Karpas-422 (cell line): ENCODE measurements around the gene CEP112. TPM values are rescaled to one million over a fixed set of nuclear protein-coding genes. Genes with fewer than 3 reads are reported as not detected.

Source experiments
- DNase-seq: peaks from one replicate; pipeline ENCODE4 v3.0.0-alpha.2; 2015
- H2AFZ ChIP-seq: fragments of 200-600 bp; sonication (generic); 2 replicates; pipeline ENCODE4 v1.6.1; 2014; ENCODE audit warnings: antibody characterized with exemption, low read length, mixed read lengths
- H3K27ac ChIP-seq: fragments of 200-600 bp; sonication (generic); 2 replicates; pipeline ENCODE4 v1.5.1; 2014; ENCODE audit warnings: mild to moderate bottlenecking, low read length, moderate library complexity
- H3K27me3 ChIP-seq: fragments of 200-600 bp; sonication (generic); 2 replicates; pipeline ENCODE4 v1.6.1; 2014; ENCODE audit warnings: low read length, mixed read lengths
- H3K36me3 ChIP-seq: fragments of 200-600 bp; sonication (generic); 2 replicates; pipeline ENCODE4 v1.6.1; 2014; ENCODE audit warnings: low read length, mixed read lengths; ENCODE audit not compliant: insufficient read depth
- H3K4me1 ChIP-seq: fragments of 200-600 bp; sonication (generic); 2 replicates; pipeline ENCODE4 v1.6.1; 2014; ENCODE audit warnings: mild to moderate bottlenecking, low read length, mixed read lengths
- H3K4me2 ChIP-seq: fragments of 200-600 bp; sonication (generic); 2 replicates; pipeline ENCODE4 v1.6.1; 2014; ENCODE audit warnings: low read length, low read depth, mild to moderate bottlenecking; ENCODE audit not compliant: poor library complexity, severe bottlenecking
- H3K4me3 ChIP-seq: fragments of 200-600 bp; sonication (generic); 2 replicates; pipeline ENCODE4 v1.5.1; 2014; ENCODE audit warnings: mild to moderate bottlenecking, antibody characterized with exemption, low read length, mixed read lengths
- H3K79me2 ChIP-seq: fragments of 200-600 bp; sonication (generic); 2 replicates; pipeline ENCODE4 v1.6.1; 2014; ENCODE audit warnings: mild to moderate bottlenecking, low read length, mixed read lengths
- H3K9ac ChIP-seq: fragments of 200-600 bp; sonication (generic); 2 replicates; pipeline ENCODE4 v1.6.0; 2014; ENCODE audit warnings: low read length
- H3K9me2 ChIP-seq: fragments of 200-600 bp; sonication (generic), shearing (Covaris generic); replicated peaks from 2 replicates; pipeline ENCODE4 v1.6.0; 2014; ENCODE audit warnings: mild to moderate bottlenecking, low read length, moderate library complexity; ENCODE audit not compliant: insufficient read depth
- H3K9me3 ChIP-seq: fragments of 300-700, 200-600 bp; sonication (generic); 2 replicates; pipeline ENCODE4 v1.6.1; 2014; ENCODE audit warnings: low read length, mixed read lengths
- H4K20me1 ChIP-seq: fragments of 200-600 bp; sonication (generic); 2 replicates; pipeline ENCODE4 v1.6.1; 2014; ENCODE audit warnings: mild to moderate bottlenecking, antibody characterized with exemption, low read length, low read depth; ENCODE audit not compliant: insufficient read depth
- total RNA-seq: library from RNA; depleted of rRNA; stranded (reverse); fragments of >200 nt; shearing (Covaris generic); gene quantifications from 2 replicates; pipeline ENCODE4 v1.2.3, GENCODE V29; 2014; ENCODE audit warnings: low replicate concordance

CEP112 gene
- total RNA-seq, 1 experiment from 2014 or later: not detected

DNA sequence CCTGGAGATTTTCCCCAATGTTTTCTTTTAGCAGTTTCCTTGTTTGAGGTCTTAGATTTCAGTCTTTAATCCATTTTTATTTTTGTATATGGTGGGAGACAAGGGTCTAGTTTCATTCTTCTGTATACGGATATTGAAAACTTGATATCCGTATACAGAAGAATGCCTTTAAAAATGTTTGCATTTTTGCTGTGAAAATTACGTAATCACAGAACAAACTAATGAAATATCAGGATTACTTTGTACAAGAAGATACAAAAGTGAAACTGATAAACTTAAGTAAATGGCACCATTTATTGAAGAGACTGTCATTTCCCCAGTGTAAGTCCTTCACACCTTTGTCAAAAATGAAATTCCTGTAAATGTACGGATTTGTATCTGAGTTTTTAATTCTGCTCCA lies 13.3 kb downstream of the CEP112 start:
- Histone ChIP-seq H3K79me2 (no peaks in the 10 kb centered on the region), H3K36me3 (no peaks in the 10 kb centered on the region), H3K4me3 (no peak overlapping the region), H3K4me1 (no peaks in the 10 kb centered on the region), H3K9ac (no peak overlapping the region), H3K9me2 (no peaks in the 10 kb centered on the region), H3K9me3 (no peaks in the 10 kb centered on the region), H4K20me1 (no peaks in the 10 kb centered on the region), H3K27ac (no peak overlapping the region), H3K27me3 (no peaks in the 10 kb centered on the region), H3K4me2 (no peak overlapping the region), H2AFZ (no peak overlapping the region)
- no peak for DNase-seq

DNA sequence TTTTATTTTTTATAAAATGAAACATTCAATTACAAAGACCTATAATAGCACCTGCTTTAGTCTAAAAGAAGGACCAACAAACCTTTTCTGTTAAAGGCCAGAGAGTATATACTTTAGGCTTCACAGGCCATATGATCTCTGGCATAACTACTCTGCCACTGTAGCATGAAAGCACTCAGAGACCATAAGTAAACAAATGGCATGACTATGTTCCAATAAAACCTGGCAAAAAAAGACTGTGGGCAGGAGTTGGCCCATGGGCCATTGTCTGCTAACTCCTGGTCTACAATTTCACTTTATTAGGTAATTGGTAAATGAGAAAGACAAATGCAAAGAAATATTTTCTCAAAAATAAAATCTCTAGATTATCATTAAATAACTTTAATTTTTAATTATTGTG lies 14.9 kb downstream of the CEP112 start:
- H3K4me3 ChIP-seq: no peak overlapping the region
- no peaks in the 10 kb centered on the region for H3K4me1 ChIP-seq
- H2AFZ ChIP-seq: no peak overlapping the region
- no peaks in the 10 kb centered on the region for H4K20me1 ChIP-seq
- DNase-seq: no peak
- no peak overlapping the region for H3K4me2 ChIP-seq
- H3K36me3 ChIP-seq: no peaks in the 10 kb centered on the region
- H3K27ac ChIP-seq: no peak overlapping the region
- H3K9ac ChIP-seq: no peak overlapping the region
- H3K9me3 ChIP-seq: no peaks in the 10 kb centered on the region
- H3K79me2 ChIP-seq: no peaks in the 10 kb centered on the region
- no peaks in the 10 kb centered on the region for H3K27me3 ChIP-seq
- no peaks in the 10 kb centered on the region for H3K9me2 ChIP-seq

DNA sequence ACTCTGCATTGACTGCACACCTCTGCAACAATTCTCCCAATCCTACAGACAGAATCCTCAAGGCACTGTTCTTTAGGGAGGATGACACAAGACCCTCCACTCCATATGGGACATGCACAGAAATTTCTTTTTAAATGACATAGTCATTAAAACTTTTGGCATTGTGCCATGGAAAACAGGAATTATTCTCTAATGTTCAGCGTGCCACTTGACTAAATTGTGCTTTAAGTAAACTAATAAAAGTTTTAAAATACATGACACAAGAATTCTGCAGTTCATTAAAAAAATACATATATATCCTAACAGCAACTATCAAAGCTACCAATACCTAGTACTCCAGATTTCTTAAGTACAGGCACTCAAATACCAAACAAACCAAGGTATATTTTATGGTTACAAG lies 16.0 kb downstream of the CEP112 start:
- Histone ChIP-seq H3K4me1 (no peaks in the 10 kb centered on the region), H3K4me2 (no peak overlapping the region), H3K27ac (no peak overlapping the region), H3K9me2 (no peaks in the 10 kb centered on the region), H3K36me3 (no peaks in the 10 kb centered on the region), H3K9me3 (no peaks in the 10 kb centered on the region), H3K4me3 (no peak overlapping the region), H4K20me1 (no peaks in the 10 kb centered on the region), H3K27me3 (no peaks in the 10 kb centered on the region), H2AFZ (no peak overlapping the region), H3K79me2 (no peaks in the 10 kb centered on the region), H3K9ac (no peak overlapping the region)
- DNase-seq: no peak

DNA sequence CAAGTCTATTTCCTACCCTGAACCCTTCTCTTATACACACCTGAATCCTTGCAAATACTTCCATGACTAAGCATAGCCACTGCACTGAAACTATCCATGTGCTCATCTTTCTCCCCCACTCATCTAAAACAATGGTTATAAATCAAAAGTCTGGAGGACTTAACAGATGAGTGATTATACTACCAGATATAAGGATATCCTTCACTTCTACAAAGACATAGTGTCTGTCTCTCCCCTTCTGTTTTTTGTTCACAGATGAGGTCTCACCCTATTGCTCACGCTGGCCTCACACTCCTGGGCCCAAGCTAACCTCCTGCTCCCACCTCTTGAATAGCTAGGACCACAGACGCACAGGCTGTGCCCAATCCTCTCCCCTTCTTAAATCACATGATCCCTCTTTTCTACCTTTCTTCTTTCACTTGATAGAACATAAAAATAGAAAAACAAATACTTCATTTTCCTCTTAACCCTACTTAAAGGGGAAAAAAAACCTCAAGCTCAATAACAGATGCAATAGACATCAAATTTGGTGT lies 19.2 kb downstream of the CEP112 start:
- no peak overlapping the region for H3K9ac ChIP-seq
- H3K27ac ChIP-seq: no peak overlapping the region
- no peak for DNase-seq
- no peaks in the 10 kb centered on the region for H3K9me2 ChIP-seq
- H3K4me1 ChIP-seq: no peaks in the 10 kb centered on the region
- no peaks in the 10 kb centered on the region for H4K20me1 ChIP-seq
- H3K79me2 ChIP-seq: no peaks in the 10 kb centered on the region
- no peaks in the 10 kb centered on the region for H3K27me3 ChIP-seq
- H2AFZ ChIP-seq: no peak overlapping the region
- H3K9me3 ChIP-seq: no peaks in the 10 kb centered on the region
- no peaks in the 10 kb centered on the region for H3K36me3 ChIP-seq
- H3K4me2 ChIP-seq: no peak overlapping the region
- H3K4me3 ChIP-seq: no peak overlapping the region

GRCh38 chr17:66172144-66172543 lies 19.8 kb downstream of the CEP112 start:
- no peak overlapping the region for H3K9ac ChIP-seq
- H4K20me1 ChIP-seq: no peaks in the 10 kb centered on the region
- H2AFZ ChIP-seq: no peak overlapping the region
- H3K27me3 ChIP-seq: no peaks in the 10 kb centered on the region
- no peak overlapping the region for H3K4me2 ChIP-seq
- no peak overlapping the region for H3K4me3 ChIP-seq
- H3K36me3 ChIP-seq: no peaks in the 10 kb centered on the region
- no peaks in the 10 kb centered on the region for H3K9me3 ChIP-seq
- no peak for DNase-seq
- H3K27ac ChIP-seq: no peak overlapping the region
- H3K79me2 ChIP-seq: no peaks in the 10 kb centered on the region
- H3K9me2 ChIP-seq: no peaks in the 10 kb centered on the region
- H3K4me1 ChIP-seq: no peaks in the 10 kb centered on the region

DNA sequence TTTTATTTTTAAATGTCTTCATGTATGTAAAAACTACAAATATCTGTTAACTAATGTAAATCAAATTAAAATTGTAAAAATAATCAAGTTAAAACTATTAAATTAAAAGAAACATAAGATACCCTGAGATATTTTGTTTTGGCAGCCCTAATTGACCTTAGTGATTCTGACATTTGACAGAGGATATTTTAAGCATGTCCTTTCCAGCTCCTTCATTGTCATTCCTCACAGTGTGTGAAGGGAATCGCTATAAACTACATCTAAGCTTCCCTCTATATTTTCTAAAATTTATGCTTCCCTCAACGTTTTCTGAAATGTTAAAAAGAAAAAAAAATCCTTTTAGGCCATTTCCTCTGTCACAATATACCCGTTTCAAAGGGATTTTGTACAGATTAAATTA lies 20.2 kb downstream of the CEP112 start:
- no peaks in the 10 kb centered on the region for H3K36me3 ChIP-seq
- no peak overlapping the region for H3K4me3 ChIP-seq
- no peak overlapping the region for H3K4me2 ChIP-seq
- no peak for DNase-seq
- H3K27ac ChIP-seq: no peak overlapping the region
- no peaks in the 10 kb centered on the region for H3K79me2 ChIP-seq
- H2AFZ ChIP-seq: no peak overlapping the region
- H3K9me2 ChIP-seq: no peaks in the 10 kb centered on the region
- no peaks in the 10 kb centered on the region for H3K4me1 ChIP-seq
- H3K9ac ChIP-seq: no peak overlapping the region
- no peaks in the 10 kb centered on the region for H4K20me1 ChIP-seq
- H3K9me3 ChIP-seq: no peaks in the 10 kb centered on the region
- no peaks in the 10 kb centered on the region for H3K27me3 ChIP-seq

GRCh38 chr17:66171172-66171571 lies 20.8 kb downstream of the CEP112 start:
- Histone ChIP-seq H3K27ac (no peak overlapping the region), H3K27me3 (no peaks in the 10 kb centered on the region), H3K9me3 (no peaks in the 10 kb centered on the region), H2AFZ (no peak overlapping the region), H3K4me2 (no peak overlapping the region), H3K36me3 (no peaks in the 10 kb centered on the region), H4K20me1 (no peaks in the 10 kb centered on the region), H3K9me2 (no peaks in the 10 kb centered on the region), H3K4me1 (no peaks in the 10 kb centered on the region), H3K4me3 (no peak overlapping the region), H3K79me2 (no peaks in the 10 kb centered on the region), H3K9ac (no peak overlapping the region)
- DNase-seq: no peak

DNA sequence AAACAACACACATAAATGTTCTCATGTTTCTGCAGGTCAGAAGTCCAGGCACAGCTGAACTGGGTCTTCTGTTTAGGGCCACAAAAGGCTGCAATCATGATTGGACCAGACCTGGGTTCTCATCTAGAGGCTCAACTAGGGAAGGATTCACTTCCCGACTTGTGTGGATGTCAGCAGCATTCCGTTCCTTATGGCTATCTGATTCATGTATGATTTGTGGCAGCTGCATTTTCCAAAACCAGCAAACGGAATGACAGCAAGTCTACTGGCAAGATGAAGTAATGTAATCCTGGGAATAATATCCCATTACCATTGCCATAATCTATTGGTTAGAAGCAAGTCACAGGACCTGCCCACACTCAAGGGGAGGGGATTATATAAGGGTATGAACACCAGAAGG lies 22.1 kb downstream of the CEP112 start:
- Histone ChIP-seq H3K9me3 (no peaks in the 10 kb centered on the region), H3K4me2 (no peak overlapping the region), H2AFZ (no peak overlapping the region), H3K27ac (no peak overlapping the region), H3K9ac (no peak overlapping the region), H4K20me1 (no peaks in the 10 kb centered on the region), H3K36me3 (no peaks in the 10 kb centered on the region), H3K27me3 (no peaks in the 10 kb centered on the region), H3K4me3 (no peak overlapping the region), H3K9me2 (no peaks in the 10 kb centered on the region), H3K4me1 (no peaks in the 10 kb centered on the region), H3K79me2 (no peaks in the 10 kb centered on the region)
- no peak for DNase-seq
